HTERT RPE-1 (cell line): Measurements from ENCODE around the gene RASAL3.
"Not testable (repeated sequence)": the region's sequence is repeated elsewhere in the genome, so short reads cannot be mapped to it uniquely, and the experiment has no call there.

Source experiments
- in situ Hi-C: fragments of 300-500 bp; cut with MboI; formaldehyde crosslinking; loops from 4 replicates; pipeline ENCODE4 v1.14.3; 2020; ENCODE audit warnings: low sequenced_read_pairs

Gene RASAL3

GRCh38 chr19:15475169-15475568 is 10.8 kb upstream of the RASAL3 start:
- in situ Hi-C loops: no loop called here

- in situ Hi-C loops: not testable (repeated sequence)
These were observed 9.5 kb upstream of the RASAL3 start for GRCh38 chr19:15473821-15474220.

- in situ Hi-C loops: no loop called here
These were observed 7.3 kb upstream of the RASAL3 start for GRCh38 chr19:15471639-15472101.

- in situ Hi-C loops: no loop called here
These were observed 5.4 kb upstream of the RASAL3 start for GRCh38 chr19:15469513-15470297.

- in situ Hi-C loops: no loop called here
These were observed 4.5 kb upstream of the RASAL3 start for GRCh38 chr19:15468675-15469512.

- in situ Hi-C loops: no loop called here
These were observed 3.4 kb upstream of the RASAL3 start for GRCh38 chr19:15467734-15468214.

- in situ Hi-C loops: no loop called here
These were observed 2.7 kb upstream of the RASAL3 start for GRCh38 chr19:15466851-15467733.

GRCh38 chr19:15463861-15464371 is 428 bp downstream of the RASAL3 start:
- in situ Hi-C loops: no loop called here

GRCh38 chr19:15461694-15462093 is 2.6 kb downstream of the RASAL3 start:
- in situ Hi-C loops: no loop called here

- in situ Hi-C loops: no loop called here
These were observed 6.5 kb downstream of the RASAL3 start for GRCh38 chr19:15457701-15458484.

- in situ Hi-C loops: no loop called here
These were observed 7.3 kb downstream of the RASAL3 start for GRCh38 chr19:15456871-15457700.

GRCh38 chr19:15456441-15456840 is 7.9 kb downstream of the RASAL3 start:
- in situ Hi-C loops: no loop called here

- in situ Hi-C loops: no loop called here
These were observed 8.3 kb downstream of the RASAL3 start for GRCh38 chr19:15455996-15456395.

- in situ Hi-C loops: no loop called here
These were observed 10.2 kb downstream of the RASAL3 start for GRCh38 chr19:15453906-15454860.

- in situ Hi-C loops: no loop called here
These were observed 11.2 kb downstream of the RASAL3 start for GRCh38 chr19:15453091-15453578.

GRCh38 chr19:15452111-15453047 is 12.0 kb downstream of the RASAL3 start:
- in situ Hi-C loops: no loop called here

GRCh38 chr19:15450528-15450890 is 13.8 kb downstream of the RASAL3 start:
- in situ Hi-C loops: no loop called here
